ENCODE results near the gene TREML4.
"Not testable (repeated sequence)": the region's sequence is repeated elsewhere in the genome, so short reads cannot be mapped to it uniquely, and the experiment has no call there.

Gene TREML4

GRCh38 chr6:41204156-41204555 lies 24.0 kb upstream of the TREML4 start:
- no peak for DNase-seq (ENCODE audit: low read depth in 3 of 3)

DNA sequence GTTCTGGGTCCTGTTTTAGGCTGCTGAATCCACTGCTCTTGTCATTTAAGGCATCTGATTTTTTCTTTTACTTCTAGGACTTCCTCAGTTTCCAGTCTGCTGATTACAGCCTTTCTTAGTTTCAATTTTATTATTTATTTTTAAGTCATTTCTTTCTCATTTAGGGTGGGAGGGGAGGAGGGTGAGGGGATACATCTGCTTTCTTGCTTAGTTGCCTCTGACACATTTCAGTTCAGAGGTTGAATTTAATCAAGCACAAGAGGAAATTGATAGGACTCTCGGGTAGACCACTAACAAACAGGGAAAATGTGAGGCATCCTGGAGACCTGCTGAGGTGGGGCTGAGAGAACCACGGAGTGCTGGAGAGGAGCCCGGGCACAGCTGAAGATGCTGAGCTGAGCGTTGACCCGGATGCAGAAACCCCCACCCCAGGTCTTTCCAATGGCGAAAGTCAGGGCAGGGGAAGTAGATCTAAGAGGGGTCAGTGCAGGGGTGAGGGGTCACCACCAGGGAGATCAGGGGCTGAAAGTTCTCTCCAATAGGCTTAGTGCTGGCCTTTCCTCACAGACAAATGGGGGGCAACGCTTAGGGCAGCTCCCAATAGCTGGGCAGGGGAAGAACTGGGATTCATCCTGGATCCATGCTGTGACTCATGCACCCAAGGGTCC lies 19.6 kb upstream of the TREML4 start:
- DNase-seq (ENCODE audit: low read depth in 3 of 3) = no peak

GRCh38 chr6:41209547-41210320 lies 18.4 kb upstream of the TREML4 start:
- DNase-seq (ENCODE audit: low read depth in 3 of 3) = no peak

GRCh38 chr6:41214559-41215238 lies 13.4 kb upstream of the TREML4 start:
- no peak for DNase-seq (ENCODE audit: low read depth in 3 of 3)

DNA sequence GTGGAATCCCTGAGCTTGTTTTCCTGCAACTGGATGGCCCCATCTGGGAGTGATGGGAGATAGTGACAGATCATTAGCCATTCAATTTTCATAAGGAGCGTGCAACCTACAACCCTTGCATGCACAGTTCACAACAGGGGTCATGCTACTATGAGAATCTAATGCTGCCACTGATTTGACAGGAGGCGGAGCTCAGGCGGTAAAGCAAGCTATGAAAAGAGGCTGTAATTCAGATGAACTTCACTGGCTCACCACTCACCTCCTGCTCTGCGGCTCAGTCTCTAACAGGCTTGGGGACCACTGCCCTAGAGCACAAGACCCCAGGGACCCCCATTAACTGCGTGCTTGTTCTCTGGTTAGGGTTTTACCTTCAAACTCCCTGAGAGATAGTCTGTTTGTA lies 12.4 kb upstream of the TREML4 start:
- no peak for DNase-seq (ENCODE audit: low read depth in 3 of 3)

DNA sequence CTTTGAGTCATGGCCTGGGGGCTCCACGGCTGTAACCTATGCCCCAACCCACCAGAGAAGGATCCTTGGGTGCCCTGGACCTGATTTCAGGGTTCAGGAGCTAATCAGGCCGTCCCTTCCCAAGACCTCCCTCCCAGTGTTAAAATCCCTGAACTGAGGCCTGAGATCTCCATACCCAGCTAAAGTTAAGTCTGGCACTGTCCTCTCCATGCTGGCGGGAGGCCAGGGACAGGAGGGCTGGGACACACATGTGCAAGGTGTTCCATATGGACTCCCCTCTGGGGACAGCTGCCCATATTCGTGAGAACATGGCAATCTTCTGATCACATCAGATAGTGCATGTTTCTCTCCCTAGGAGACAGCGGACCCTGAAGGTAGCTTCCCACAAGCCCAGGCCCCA lies 11.5 kb upstream of the TREML4 start:
- no peak for DNase-seq (ENCODE audit: low read depth in 3 of 3)

GRCh38 chr6:41222045-41222444 lies 6.1 kb upstream of the TREML4 start:
- no peak for DNase-seq (ENCODE audit: low read depth in 3 of 3)

GRCh38 chr6:41222513-41222912 lies 5.6 kb upstream of the TREML4 start:
- DNase-seq (ENCODE audit: low read depth in 3 of 3) = no peak

- no peak for DNase-seq (ENCODE audit: low read depth in 3 of 3)
These were observed 3.3 kb upstream of the TREML4 start for GRCh38 chr6:41224800-41225199.

- no peak for DNase-seq (ENCODE audit: low read depth in 3 of 3)
These were observed 1.4 kb upstream of the TREML4 start for GRCh38 chr6:41226752-41227151.

- no peak for DNase-seq (ENCODE audit: low read depth in 3 of 3)
These were observed 467 bp downstream of the TREML4 start for GRCh38 chr6:41228616-41229015.

GRCh38 chr6:41229721-41230120 lies 1.6 kb downstream of the TREML4 start:
- no peak for DNase-seq (ENCODE audit: low read depth in 3 of 3)

DNA sequence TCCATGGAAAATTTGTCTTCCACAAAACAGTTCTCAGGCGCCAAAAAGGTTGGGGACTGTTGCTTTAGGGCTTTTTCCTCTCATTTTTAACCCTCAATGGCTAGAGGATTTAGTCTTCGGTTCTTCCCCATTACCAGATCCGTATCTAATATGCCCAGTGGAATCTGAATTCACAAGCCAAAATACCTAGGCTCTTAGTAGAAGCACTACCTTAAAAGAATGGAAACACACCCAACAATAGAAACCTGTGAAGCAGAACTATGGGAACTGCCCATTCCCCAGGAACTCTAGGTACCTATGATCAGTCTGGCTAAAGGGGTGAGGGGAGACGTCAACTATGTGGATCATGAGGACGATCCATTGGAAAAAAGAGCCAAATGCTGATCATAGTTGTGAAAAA lies 3.1 kb downstream of the TREML4 start:
- DNase-seq (ENCODE audit: low read depth in 3 of 3) = no peak

DNA sequence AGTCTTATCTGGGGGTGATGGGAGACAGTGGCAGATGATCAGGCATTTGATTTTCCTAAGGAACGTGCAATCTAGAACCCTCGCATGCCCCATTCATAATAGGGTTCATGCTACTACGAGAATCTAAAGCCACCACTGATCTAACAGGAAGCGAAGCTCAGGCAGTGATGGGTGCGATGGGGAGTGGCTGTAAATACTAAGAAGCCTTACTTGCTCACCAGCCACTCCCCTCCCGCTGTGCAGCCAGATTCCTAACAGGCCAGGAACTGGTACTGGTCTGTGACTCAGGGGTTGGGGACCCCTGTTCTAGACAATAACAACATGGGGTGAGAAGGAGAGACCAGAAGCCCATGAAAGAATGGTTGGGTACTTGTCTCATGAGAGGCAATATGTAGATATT lies 4.5 kb downstream of the TREML4 start:
- DNase-seq (ENCODE audit: low read depth in 3 of 3) = no peak

GRCh38 chr6:41236276-41236675 lies 8.1 kb downstream of the TREML4 start:
- no peak for DNase-seq (ENCODE audit: low read depth in 3 of 3)

DNA sequence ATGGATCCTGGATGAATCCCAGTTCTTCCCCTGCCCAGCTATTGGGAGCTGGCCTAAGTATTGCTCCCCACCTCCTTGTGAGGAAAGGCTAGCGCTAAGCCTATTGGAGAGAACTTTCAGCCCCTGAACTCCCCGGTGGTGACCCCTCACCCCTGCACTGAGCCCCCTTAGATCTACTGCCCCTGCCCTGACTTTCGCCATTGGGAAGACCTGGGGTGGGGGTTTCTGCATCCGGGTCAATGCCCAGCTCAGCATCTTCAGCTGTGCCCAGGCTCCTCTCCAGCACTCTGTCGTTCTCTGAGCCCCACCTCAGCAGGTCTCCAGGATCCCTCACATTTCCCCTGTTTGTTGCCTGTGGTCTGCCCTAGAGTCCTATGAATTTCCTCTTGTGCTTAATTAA lies 9.0 kb downstream of the TREML4 start:
- no peak for DNase-seq (ENCODE audit: low read depth in 3 of 3)

- DNase-seq (ENCODE audit: low read depth in 3 of 3) = no peak
These were observed 11.5 kb downstream of the TREML4 start for GRCh38 chr6:41239467-41240159.

DNA sequence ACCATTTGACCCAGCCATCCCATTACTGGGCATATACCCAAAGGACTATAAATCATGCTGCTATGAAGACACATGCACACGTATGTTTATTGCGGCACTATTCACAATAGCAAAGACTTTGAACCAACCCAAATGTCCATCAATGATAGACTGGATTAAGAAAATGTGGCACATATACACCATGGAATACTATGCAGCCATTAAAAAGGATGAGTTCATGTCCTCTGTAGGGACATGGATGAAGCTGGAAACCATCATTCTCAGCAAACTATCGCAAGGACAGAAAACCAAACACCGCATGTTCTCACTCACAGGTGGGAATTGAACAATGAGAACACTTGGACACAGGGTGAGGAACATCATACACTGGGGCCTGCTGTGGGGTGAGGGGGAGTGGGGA lies 18.4 kb downstream of the TREML4 start:
- not testable (repeated sequence) for DNase-seq (ENCODE audit: low read depth in 3 of 3)

GRCh38 chr6:41247288-41247865 lies 19.2 kb downstream of the TREML4 start:
- DNase-seq (ENCODE audit: low read depth in 3 of 3) = no peak

GRCh38 chr6:41247882-41248705 lies 19.9 kb downstream of the TREML4 start:
- no peak for DNase-seq (ENCODE audit: low read depth in 3 of 3)

Measured in stimulated activated CD4-positive, alpha-beta T cell treated with anti-CD3 and anti-CD28 coated beads, TNF-alpha, amount 100 ng/mL, for 4 hours (primary cell).